Heart left ventricle (tissue), 13 donors: Measurements from ENCODE around the gene FCHSD2.

Experiments
- POLR2A ChIP-seq, 2 donors: fragments of 450-650 bp; IDR thresholded peaks; one replicate each; pipeline ENCODE4 v1.6.1; 2017; ENCODE audit warnings: antibody characterized with exemption in 2 of 2, mild to moderate bottlenecking in 2 of 2, moderate library complexity in 2 of 2
- TF ChIP-seq, protein P1 (sequence below), 12 donors: fragments of 200-600 bp; sonication (generic) in 4 of 12; IDR thresholded peaks; one replicate each; pipeline versions ENCODE4 v1.5.0 to v1.8.0; 2018 to 2022; ENCODE audit warnings: antibody characterized with exemption in 12 of 12, mild to moderate bottlenecking in 5 of 12
- donor health status: ischemic (EF 13 %, LVEDD 7.1; RV severe dilation, severe dysfunction).
- donor health status: DM: no; HTN: yes; CAD: no.
- donor health status: DM: no; HTN: no; CAD: no.
- donor health status: ischemic (EF 25% LVEDD 6.9; RV normal size, moderate dysfunction).
- donor health status: ischemic (EF 25% LVEDD 5.7; RV mildly dilated, moderate dysfunction).
- donor health status: ischemic (EF 35%, LVEDD 5.7; RV mildly dilated, moderate dysfunction).
- donor health status: nonischemic (EF 11% LVEDD 7.7; RV severe dilation, severe dysfunction).
- donor health status: DM: yes; HTN: yes; CAD: no.
- donor health status: PGD.
- donor health status: ischemic (EF 29% LVEDD 5.4; RV normal size, mild dysfunction).
- donor health status: nonischemic (EF 23%, LVEDD 6.1; RV moderate dilation, normal function).

DNA sequence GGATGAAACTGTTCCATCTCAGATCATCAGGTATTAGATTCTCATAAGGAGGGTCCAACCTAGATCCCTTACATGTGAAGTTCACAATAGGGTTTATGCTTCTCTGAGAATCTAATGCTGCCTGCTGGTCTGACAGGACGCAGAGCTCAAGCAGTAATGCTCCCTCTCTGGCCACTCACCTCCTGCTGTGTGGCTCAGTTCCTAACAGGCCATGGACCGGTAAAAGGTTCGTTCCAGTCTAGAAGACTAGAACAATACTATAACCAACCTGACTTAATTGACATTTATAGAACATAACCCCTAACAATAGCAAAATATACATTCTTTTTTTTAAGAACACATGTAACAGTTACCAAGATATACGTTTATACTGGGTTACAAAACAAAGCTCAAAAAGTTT is 282.1 kb downstream of the FCHSD2 start:
- TF ChIP-seq, protein P1, sequence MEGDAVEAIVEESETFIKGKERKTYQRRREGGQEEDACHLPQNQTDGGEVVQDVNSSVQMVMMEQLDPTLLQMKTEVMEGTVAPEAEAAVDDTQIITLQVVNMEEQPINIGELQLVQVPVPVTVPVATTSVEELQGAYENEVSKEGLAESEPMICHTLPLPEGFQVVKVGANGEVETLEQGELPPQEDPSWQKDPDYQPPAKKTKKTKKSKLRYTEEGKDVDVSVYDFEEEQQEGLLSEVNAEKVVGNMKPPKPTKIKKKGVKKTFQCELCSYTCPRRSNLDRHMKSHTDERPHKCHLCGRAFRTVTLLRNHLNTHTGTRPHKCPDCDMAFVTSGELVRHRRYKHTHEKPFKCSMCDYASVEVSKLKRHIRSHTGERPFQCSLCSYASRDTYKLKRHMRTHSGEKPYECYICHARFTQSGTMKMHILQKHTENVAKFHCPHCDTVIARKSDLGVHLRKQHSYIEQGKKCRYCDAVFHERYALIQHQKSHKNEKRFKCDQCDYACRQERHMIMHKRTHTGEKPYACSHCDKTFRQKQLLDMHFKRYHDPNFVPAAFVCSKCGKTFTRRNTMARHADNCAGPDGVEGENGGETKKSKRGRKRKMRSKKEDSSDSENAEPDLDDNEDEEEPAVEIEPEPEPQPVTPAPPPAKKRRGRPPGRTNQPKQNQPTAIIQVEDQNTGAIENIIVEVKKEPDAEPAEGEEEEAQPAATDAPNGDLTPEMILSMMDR (IDR thresholded peaks at IDR 0.05): no peak
- no peak for TF ChIP-seq POLR2A (IDR thresholded peaks at IDR 0.05)
